G401 (cell line): ENCODE data around the gene ATG7. TPM values are rescaled to one million over a fixed set of nuclear protein-coding genes. Genes with fewer than 3 reads are reported as not detected.
"Not testable (repeated sequence)": the region's sequence is repeated elsewhere in the genome, so short reads cannot be mapped to it uniquely, and the experiment has no call there.

Source experiments
- DNase-seq: peaks from one replicate; pipeline ENCODE4 v3.0.0-alpha.2; 2015; ENCODE audit warnings: low spot score
- in situ Hi-C: cut with HindIII; loops from 2 replicates; pipeline ENCODE4 v1.10.0; 2016; ENCODE audit warnings: low sequenced_read_pairs, mixed read lengths
- total RNA-seq: library from RNA; depleted of rRNA; stranded (reverse); fragments of >200 nt; shearing (Covaris generic); gene quantifications from 2 replicates; pipeline ENCODE4 v1.2.3, GENCODE V29; 2014

The ATG7 gene
- total RNA-seq, 1 experiment from 2014 or later, result 48.5 TPM

DNA sequence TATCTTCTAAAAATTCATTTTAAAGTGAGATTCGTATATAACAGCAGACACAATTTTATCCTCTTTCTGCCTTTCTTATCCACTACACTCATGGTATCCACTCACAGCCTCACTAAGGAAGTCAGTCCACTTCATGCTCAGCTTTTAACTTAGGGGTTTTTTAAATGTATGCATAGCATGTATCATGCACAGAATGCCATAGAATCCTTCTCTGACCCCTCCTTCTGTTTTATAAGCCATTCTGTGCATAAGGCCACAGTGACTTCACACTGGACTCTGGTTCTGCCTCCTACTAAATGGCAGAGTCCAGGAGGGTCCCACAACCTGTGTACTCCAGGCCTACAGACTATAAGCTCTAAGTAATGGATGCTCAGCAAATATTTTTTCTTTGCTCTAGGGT, 129.2 kb downstream of the ATG7 start:
- no peak for DNase-seq
- in situ Hi-C loops, result no loop called here

DNA sequence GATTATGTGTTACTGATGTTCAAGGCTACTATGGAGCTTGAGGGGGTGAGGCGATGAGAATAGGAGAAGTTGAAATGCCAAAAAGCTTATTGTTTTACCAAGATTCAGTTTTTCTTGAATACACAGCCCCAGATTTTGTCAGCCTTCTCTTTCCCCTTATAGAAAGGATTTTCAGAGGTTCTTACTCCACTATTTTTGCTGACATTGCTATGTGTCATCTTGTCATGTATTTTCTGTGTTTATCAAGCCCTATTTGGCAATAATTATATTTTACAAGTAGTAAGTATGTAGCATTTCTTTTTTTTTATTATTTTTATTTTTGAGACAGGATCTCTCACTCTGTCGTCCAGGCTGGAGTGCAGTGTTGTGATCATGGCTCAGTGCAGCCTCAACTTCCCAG, 133.1 kb downstream of the ATG7 start:
- in situ Hi-C loops, result no loop called here

DNA sequence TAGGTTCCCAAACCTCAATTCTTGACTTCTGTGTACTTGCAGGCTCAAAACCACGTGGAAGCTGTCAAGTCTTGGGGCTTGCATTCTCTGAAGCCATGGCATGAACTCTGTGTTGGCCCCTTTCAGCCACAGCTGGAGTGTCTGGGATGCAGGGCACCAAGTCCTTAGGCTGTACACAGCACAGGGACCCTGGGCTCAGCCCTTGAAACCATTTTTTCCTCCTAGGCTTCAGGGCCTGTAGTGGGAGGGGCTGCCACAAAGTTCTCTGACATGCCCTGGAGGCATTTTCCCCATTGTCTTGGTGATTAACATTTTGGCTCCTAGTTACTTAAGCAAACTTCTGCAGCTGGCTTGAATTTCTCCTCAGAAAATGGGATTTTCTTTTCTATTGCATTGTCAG, 135.4 kb downstream of the ATG7 start:
- in situ Hi-C loops, result no loop called here
- DNase-seq, result no peak

More for the DNA sequence above, 133.1 kb downstream of the ATG7 start:
- no peak for DNase-seq

DNA sequence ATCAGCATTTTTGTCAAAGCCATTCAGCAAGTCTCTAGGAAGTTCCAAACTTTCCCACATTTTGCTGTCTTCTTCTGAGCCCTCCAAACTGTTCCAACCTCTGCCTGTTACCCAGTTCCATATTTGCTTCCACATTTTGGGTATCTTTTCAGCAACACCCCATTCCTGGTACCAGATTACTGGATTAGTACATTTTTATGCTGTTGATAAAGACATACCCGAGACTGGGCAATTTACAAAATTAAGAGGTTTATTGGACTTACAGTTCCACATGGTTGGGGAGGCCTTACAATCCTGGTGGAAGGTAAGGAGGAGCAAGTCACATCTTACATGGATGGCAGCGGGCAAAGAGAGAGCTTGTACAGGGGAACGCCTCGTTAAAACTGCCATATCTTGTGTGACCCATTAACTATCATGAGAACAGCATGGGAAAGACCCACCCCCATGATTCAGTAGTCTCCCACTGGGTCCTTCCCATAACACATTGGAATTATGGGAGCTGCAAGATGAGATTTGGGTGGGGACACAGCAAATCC, 136.2 kb downstream of the ATG7 start:
- in situ Hi-C loops, DNase-seq: not testable (repeated sequence)

DNA sequence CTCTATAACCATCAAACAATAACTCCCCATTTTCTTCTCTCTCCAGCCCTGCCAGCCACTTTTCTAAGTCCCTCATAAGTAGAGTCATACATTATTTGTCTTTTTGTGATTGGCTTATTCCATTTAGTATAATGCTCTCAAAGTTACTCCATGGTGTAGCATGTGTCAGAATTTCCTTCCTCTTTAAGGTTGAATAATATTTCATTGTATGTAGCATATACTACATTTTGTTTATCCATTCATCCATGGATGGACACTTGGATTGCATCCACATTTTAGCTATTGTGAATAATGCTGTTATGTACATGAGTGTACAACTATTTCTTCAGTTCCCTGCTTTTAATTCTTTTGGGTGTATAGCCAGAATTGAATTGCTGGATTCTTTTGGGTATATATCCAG, 138.4 kb downstream of the ATG7 start:
- DNase-seq, result no peak
- in situ Hi-C loops, result no loop called here

DNA sequence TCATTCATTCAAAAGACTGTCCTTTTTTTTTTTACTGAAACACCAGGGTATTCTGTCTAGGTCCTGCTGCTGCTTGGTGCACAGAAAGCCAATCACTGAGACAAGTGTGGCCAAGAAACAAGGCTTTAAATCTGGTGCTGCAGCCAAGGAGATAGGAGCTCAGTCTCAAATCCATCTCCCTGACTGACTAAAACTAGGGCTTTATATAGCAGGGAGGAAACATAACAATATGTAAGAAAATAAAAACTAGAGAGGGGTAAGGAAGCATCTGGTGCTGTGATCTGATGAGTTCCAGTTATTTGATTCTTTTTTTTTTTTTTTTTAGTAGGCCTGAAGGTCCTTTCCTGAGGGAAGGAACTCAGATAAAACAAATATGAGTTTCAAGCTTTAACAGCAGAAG, 139.8 kb downstream of the ATG7 start:
- no peak for DNase-seq
- in situ Hi-C loops, result no loop called here

DNA sequence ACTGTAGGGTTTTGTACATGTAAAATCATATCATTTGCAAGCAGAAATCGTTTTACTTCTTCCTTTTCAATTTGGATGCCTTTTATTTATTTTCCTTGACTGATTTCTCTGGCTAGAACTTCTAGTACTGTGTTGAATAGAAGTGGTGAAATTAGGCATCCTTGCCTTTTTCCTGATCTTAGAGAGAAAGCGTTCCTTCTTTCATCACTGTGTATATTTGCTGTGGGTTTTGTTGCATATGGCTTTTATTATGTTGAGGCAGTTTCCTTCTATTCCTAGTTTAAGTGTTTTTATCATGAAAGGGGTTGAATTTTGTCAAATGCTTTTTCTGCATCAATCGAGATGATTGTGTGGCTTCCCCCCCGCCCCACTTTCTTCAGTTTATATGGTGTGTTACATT, 140.9 kb downstream of the ATG7 start:
- DNase-seq, result no peak
- in situ Hi-C loops, result no loop called here

DNA sequence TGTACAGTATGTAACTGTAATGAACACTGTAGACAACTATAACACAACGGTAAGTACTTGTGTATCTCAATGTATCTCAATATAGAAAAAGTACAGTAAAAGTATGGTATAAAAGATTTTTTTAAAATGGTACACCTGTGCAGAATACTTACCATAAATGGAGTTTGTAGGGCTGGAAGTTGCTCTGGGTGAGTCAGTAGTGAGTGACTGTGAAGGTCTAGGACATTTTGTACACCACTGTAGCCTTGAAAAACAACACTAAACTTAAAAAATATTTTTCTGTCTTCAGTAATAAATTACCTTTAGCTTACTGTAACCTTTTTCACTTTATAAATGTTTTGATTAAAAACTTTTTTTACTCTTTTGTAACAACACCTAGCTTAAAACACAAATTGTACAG, 142.9 kb downstream of the ATG7 start:
- DNase-seq, result no peak
- in situ Hi-C loops, result no loop called here

DNA sequence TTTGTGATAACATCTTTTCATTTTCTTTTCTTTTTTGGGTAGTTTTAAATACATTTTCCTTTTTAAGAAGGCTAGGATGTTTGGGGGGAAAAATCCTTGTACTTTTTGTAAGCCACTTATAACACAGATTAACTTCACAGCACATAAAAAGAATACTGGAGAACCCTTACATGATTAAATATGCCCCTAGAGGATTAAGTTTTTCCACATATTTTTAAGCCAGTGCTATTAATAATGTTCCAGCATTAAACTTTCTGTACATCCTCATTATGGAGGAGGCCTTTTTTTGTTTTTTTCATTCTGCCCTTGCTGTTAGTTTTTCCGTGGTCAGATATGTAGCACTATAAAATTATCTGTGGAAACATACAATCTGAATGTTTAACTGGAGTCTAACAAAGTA, 147.9 kb downstream of the ATG7 start:
- in situ Hi-C loops, result no loop called here
- no peak for DNase-seq

DNA sequence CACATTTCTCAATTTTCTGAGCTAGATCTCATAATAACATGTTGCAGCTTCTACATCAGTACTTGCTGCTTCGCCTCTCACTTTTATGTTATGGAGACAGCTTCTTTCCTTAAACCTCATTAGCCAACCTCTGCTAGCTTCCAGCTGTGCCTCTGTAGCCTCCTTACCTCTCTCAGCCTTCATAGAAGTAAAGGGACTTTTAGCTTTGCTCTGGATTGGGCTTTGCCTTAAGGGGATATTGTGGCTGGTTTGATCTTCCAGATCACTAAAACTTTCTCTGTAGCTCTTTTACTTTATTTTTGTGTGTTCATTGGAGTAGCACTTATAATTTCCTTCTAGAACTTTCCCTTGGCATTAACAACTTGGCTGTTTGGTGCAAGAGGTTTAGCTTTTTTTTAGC, 150.1 kb downstream of the ATG7 start:
- DNase-seq, result no peak

DNA sequence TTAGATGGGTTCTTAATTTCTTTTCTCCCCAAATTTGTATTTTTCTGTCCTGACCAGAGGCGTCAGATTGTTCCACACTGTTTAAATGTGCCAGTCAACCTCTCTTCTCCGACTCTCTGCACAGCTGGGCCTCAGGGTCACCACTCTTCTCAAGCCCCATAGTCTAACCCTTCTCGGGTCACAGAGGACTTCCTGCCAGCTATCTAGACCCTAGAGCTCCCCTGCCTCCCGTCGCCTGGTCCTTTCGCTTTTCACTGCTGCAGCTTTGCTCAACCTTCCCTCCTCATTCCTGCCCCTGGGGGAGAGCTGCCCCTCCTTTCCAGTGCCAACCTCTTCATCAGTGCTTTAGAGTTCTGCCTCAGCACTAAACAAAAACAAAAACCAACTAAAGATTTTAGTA, 151.7 kb downstream of the ATG7 start:
- no peak for DNase-seq
- in situ Hi-C loops, result no loop called here

More for the DNA sequence above, 150.1 kb downstream of the ATG7 start:
- in situ Hi-C loops, result no loop called here

DNA sequence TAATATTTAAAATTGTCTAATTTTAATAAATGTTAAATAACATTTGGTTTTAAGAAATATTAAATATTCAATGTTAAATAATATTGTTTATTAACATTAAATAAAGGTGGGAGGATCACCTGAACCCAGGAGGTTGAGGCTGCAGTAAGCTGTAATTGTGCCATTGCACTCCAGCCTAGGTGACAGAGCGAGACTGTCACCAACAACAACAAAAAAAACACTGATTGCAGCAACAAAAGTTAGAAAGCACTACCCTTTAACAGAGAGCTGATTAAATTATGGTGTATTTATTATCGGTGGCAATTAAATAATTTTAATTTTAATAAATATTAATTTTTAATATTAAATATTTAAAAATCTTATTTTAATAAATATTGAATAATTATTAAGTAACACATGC, 152.1 kb downstream of the ATG7 start:
- no peak for DNase-seq
- in situ Hi-C loops, result no loop called here

DNA sequence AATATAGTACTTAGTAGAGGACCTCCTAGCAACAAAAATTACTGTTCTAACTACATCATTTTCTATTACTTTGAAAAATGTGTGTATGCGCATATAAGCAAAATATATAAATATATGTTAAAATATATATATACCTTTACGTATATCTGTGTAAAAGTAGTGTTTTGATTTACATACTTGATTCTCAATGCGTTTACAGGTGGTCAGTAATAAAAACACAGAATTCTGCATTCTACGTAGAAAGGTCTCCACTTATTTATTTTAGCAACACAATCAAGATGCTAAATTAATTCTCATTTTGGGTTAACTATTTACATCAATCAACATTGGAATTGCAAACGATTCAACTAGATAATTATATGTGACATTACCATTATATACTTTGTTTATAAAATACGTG, 158.0 kb downstream of the ATG7 start:
- in situ Hi-C loops, result no loop called here
- no peak for DNase-seq

DNA sequence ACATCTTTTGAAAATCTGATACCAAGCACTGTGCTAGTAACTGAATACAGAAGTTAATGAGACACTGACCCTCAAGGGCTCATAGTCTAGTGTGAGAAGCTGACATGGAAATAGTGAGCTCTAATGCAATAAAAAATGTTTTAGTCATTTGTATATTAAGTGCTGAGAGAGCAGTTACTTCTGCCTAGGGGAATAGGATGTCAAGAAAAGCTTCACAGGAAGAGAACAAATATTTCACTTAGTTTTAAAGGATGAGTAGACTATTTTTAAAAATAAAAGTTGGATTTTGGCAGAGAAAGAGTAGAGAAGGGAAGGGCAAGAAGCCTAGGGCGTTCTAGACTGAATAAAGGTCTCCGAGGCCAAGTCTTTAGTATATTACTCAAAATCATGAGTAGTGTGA, 158.4 kb downstream of the ATG7 start:
- DNase-seq, result no peak
- in situ Hi-C loops, result no loop called here

DNA sequence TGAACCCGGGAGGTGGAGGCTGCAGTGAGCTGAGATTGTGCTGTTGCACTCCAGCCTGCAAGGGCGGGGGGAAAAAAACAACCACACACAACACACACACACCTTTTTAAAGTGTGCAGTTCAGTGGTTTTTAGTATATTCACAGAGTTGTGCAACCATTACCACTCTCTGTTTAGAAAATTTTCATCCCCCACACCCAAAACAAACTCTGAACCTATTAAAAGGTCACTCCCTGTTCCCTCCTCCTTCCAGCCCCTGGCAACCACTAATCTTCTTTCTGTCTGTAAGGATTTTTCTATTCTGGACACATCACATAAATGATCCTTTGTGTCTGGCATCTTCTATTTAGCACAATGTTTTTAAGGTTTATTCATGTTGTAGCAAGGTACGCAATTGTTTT, 159.1 kb downstream of the ATG7 start:
- DNase-seq, result no peak
- in situ Hi-C loops, result no loop called here

DNA sequence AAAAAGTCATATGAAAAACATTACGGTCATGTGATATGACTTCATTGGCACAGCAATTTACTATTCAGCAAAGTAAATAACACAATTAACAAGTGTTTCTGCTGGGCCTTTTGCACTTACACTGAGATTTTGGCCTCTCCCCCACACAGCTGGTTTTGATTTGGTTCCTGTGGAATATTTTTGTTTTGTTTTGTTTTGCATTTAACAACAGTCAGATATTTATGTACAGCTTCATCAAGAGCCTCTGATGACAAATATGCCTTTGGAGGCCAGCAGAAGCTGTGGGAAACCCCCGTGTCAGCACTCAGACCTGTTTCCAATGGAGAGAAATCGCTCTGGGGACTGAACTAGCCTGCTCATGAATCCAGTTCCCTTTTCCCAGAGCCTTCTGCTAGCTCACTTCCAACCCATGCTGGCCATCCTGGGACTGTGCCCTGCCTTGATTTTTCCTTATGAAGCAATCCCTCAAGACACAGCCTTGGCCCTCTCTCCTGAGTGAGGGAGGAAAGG, 161.9 kb downstream of the ATG7 start:
- DNase-seq, result peak; percentile 7
- in situ Hi-C loops, result no loop called here

DNA sequence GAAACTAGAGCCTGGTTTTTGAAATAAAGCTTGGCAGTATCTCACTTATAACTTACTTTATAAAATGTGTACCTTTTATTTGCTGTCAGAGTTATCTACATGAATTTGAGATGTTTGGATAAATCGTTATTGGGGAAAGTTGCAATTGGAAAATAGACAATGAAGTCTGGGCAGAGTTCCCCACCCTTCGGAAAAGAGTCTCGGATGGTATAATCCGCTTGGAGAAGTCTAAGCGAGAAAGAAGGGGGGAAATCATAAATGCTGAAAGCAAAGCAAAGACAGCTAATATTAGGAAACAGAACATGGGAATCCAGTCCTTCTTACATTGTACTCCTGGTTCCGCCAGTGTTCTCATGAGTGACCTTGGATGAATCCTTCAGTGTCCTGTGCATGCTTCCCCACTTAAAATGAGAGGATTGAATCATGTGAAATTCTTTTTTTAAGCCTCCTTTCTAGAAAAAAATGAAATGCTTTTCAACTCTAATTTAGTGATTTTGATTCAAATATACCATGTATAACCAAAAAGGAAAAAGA, 162.4 kb downstream of the ATG7 start:
- in situ Hi-C loops, result no loop called here
- DNase-seq, result no peak

DNA sequence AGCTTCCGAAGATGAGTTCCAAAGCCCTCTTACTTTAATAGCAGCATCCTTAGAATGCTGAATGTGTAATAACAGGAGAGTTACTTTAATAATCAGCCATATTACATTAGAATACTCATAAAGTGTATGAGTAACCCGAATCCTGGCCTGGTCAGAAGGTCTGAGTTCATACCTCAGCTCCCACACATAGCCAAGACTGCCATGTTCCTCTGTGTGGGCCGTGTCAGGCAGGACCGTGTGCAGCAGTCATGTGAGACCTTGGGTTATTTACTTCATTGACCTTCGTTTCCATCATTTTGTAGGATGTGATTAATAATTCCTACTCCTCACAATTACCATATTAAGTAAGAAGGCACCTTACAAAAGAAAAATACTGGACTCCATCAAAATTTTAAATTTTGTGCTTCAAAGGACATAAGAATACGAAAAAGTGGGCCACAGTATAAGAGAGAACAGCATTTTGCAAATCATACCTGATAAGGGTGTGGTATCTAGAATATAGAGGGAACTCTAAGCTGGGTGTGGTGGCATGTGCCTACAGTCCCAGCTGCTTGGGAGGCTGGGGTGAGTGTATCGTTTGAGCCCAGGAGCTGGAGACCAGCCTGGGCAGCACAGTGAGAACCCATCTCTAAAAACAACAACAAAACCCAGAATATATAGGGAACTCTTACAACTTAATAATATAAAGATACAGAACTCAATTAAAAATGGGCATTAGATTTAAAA, 163.4 kb downstream of the ATG7 start:
- in situ Hi-C loops, result no loop called here
- DNase-seq, result no peak

DNA sequence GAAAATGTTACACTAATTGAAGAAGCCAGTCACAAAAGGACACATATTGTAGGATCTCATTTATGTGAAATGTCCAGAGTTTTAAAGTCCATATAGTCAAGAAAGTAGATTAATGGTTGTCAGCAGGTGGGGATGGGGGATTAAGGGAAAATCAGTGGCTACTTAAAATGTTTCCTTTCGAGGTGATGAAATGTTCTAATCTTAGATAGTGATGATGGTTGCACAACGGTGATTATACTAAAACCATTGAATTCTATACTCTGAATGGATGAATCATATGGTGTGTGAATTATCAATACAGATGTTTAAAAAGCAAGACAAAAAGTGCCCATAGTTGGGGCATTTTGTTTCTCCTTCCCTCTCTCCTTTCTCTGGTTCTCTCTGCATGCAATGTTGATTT, 164.6 kb downstream of the ATG7 start:
- in situ Hi-C loops, result no loop called here
- no peak for DNase-seq

DNA sequence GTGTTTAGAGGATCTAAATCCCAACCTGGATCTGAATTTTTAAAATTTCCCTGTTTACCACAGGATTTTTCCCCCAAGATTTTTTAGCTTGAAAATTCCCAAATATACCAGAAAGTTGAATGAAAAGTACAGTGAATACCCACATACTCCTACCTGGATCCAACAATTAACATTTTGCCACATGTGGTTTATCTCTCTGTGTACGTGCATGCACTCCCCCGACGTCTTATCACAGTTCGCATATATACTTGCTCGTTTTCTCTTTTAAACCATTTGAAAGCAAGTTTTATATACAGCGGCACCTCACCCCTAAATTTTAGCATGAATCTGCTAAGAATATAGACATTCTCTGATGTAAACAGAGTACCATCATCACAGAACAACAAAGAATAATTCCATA, 165.3 kb downstream of the ATG7 start:
- DNase-seq, result no peak
- in situ Hi-C loops, result no loop called here

DNA sequence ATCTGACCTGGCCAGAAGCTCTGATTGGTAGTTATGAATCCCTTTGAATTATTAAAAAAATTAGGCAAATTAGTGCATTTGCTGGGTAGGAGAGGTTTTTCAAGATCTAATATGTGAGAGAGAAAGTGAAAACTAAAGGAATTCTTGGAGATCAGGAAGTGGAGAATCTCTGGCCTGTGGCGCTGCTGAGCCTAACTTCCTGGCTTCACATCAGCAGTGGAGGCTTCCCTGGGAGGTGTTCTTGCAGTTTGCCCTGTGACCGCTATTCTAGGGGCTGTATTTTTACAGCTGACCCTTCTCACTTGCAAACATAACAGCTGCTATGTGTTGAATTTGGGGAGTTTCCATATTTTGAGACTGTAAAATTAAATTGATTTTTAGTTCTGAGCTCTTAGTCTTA, 166.4 kb downstream of the ATG7 start:
- DNase-seq, result no peak
- in situ Hi-C loops, result no loop called here
